Measurements from ENCODE around the gene AZIN2.

Gene AZIN2

DNA sequence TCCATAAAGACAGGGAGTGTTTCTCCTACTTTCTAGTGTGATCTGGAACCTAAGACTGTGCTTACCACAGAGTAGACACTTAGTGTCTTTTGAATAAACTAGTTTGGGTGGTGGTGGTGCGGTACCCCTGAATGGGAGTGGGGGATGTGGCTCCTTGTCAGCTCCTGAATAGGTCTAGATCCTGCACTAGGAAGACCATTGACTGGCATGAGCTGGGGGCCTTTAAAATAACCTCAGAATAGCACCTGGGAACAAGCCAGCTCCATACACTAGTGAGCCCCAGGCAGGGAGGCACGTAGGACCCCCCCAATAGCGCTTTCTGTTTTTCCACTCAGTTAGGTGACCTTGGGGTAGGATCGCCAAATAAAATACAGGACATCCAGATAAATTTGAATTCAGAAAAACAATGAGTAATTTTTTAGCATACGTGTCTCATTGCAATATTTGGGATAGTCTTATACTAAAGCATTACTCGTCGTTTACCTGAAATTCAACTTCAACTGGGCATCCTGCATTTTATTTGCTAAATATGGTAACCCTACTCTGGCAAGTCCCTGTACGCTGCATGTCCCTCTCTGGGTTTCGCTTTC, 45.6 kb downstream of the AZIN2 start:
- TF ChIP-seq, protein P1, sequence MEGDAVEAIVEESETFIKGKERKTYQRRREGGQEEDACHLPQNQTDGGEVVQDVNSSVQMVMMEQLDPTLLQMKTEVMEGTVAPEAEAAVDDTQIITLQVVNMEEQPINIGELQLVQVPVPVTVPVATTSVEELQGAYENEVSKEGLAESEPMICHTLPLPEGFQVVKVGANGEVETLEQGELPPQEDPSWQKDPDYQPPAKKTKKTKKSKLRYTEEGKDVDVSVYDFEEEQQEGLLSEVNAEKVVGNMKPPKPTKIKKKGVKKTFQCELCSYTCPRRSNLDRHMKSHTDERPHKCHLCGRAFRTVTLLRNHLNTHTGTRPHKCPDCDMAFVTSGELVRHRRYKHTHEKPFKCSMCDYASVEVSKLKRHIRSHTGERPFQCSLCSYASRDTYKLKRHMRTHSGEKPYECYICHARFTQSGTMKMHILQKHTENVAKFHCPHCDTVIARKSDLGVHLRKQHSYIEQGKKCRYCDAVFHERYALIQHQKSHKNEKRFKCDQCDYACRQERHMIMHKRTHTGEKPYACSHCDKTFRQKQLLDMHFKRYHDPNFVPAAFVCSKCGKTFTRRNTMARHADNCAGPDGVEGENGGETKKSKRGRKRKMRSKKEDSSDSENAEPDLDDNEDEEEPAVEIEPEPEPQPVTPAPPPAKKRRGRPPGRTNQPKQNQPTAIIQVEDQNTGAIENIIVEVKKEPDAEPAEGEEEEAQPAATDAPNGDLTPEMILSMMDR (IDR thresholded peaks at IDR 0.05; ENCODE audit: low read depth, low read length), result no peak
- peak overlapping the region; percentile 79 for H3K4me3 ChIP-seq (ENCODE audit: low read depth, low read length)
- DNase-seq (ENCODE audit: low read depth, low spot score), result no peak
- in situ Hi-C loops (cut with HindIII; ENCODE audit: low sequenced_read_pairs), result no loop called here

DNA sequence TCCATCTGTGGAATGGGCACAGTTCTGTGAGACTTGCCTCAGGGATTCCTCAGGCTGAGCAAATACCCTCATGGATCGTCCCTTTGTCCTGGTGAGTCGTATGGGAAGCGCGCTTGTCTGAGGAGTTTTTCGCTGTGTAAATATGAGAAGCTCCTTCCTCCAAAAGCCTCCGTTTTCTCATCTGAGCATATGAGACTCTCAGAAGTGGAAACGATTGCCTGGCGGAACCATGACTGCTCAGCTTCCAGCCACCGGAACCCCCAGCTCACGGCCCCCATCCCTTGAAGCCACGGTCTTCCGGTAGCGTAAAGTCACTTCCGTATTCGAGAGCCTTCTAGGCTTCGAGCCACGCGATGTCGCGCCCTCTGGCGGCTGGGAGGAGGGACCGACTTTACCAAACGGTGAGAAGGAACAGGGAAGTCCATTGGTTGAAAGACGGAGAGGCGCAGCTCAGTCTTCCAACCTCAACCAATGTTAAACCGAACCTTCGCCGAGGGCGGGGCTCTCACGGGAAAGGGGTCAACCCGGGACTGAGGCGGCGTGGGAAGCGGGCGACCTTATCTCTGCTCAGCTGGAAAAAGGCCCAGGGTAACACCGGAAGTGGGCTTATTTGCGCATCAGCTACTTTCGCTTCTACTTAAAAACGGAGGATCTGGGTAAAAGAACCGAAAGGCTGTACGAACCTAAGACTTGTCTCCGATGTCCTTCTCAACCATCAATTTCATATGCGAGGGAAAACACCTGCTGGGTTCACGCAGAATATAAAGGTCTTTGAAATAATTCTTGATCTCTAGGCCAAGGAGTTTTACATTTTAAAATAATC, 46.3 kb downstream of the AZIN2 start:
- DNase-seq (ENCODE audit: low read depth, low spot score), result peak; percentile 100
- TF ChIP-seq, protein P1 (IDR thresholded peaks at IDR 0.05; ENCODE audit: low read depth, low read length), result peak; percentile 94
- in situ Hi-C loops (cut with HindIII; ENCODE audit: low sequenced_read_pairs), result no loop called here
- peak overlapping the region; percentile 79 for H3K4me3 ChIP-seq (ENCODE audit: low read depth, low read length)

DNA sequence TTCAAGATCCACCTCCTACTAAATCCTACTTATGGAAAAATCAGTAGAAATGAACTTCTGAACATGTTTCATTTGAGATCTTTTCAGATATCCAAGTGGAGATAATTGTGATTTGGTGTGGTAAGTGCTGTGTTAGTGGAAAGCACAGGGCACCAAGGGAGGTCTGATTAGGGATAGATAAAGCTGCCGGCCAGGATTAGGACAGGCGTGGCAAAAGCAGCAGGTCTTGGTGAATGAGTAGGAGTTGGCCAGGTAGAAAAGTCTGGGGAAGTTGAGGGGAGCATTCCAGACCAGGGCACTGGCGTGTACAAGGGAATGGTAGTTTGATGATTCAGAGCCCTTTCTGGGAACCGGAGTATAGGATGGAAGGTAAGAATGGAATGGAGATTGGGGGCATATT, 47.8 kb downstream of the AZIN2 start:
- no peak for DNase-seq (ENCODE audit: low read depth, low spot score)
- in situ Hi-C loops (cut with HindIII; ENCODE audit: low sequenced_read_pairs), result no loop called here
- TF ChIP-seq, protein P1 (IDR thresholded peaks at IDR 0.05; ENCODE audit: low read depth, low read length), result no peak
- no peak overlapping the region for H3K4me3 ChIP-seq (ENCODE audit: low read depth, low read length)

DNA sequence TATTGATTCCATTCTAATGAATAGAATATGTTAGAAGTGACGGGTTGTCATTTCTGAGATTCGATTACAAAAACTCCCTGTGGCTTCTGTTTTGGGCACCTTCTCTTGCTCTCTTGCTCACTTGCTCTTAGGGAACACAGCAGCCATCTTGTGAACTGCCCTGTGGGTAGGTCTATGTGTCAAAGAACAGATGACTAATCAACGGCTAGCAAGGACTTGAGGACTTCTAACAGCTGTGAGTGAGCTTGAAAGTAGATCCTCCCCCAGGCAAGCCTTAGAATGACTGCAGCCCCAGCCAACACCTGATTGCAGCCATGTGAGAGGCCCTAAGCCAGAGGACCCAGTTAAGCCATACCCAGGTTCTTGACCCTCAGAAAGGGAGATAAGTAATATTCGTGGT, 49.3 kb downstream of the AZIN2 start:
- peak; percentile 39 for DNase-seq (ENCODE audit: low read depth, low spot score)
- TF ChIP-seq, protein P1 (IDR thresholded peaks at IDR 0.05; ENCODE audit: low read depth, low read length), result no peak
- no peak overlapping the region for H3K4me3 ChIP-seq (ENCODE audit: low read depth, low read length)
- in situ Hi-C loops (cut with HindIII; ENCODE audit: low sequenced_read_pairs), result no loop called here

DNA sequence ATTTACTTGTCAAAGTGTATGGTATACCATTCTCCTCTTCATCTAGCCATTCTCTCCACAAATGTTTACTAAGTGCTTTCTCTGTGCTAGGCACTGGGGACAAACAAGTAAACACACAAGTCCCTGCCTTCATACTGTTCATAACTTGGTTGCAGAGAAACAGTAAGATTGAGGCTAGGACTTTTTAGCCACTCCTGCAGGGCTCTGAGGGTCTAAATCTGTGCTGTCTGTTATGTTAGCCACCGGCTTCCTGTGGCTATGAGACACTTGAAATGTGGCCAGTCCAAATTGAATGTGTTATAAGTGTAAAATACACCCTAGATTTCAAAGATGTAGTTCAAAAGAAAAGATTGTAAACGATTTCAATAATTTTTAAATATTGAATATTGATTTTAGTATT, 50.2 kb downstream of the AZIN2 start:
- in situ Hi-C loops (cut with HindIII; ENCODE audit: low sequenced_read_pairs), result no loop called here
- TF ChIP-seq, protein P1 (IDR thresholded peaks at IDR 0.05; ENCODE audit: low read depth, low read length), result no peak
- no peak for DNase-seq (ENCODE audit: low read depth, low spot score)
- no peak overlapping the region for H3K4me3 ChIP-seq (ENCODE audit: low read depth, low read length)

DNA sequence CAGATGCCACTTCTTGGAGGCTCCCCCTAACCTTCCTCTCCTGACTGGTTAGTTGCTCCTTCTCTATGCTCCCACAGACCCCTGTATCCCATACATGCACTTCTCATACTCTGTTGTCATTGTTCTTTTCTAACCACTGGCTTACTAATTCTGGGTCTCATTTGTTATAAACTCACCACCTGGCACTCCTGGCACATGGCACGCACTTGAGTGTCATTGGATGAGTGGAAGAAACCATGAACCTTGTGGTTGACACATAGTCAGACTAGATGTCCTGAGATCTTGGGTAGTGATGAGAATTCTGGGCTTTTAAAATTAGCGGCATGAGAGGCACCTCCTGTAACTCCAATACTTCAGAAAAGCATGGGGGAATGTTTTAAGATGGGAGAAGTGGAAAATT, 51.6 kb downstream of the AZIN2 start:
- H3K4me3 ChIP-seq (ENCODE audit: low read depth, low read length), result no peak overlapping the region
- no peak for DNase-seq (ENCODE audit: low read depth, low spot score)
- in situ Hi-C loops (cut with HindIII; ENCODE audit: low sequenced_read_pairs), result no loop called here
- TF ChIP-seq, protein P1 (IDR thresholded peaks at IDR 0.05; ENCODE audit: low read depth, low read length), result no peak
